IMR-90 (cell line): Measurements from ENCODE around the gene CDH2. TPM values are rescaled to one million over a fixed set of nuclear protein-coding genes. Genes with fewer than 3 reads are reported as not detected.
A peak's percentile ranks its signal among the peaks of the same experiment; 100 is the strongest.

ENCODE experiments used
- ATAC-seq: fragments of 200-7000 bp; cut with Tn5 transposase; 2 replicates; pipeline ENCODE4 v1.9.1; 2020; ENCODE audit warnings: low read depth, mild to moderate bottlenecking, moderate library complexity
- BruUV-seq: library from RNA; stranded (reverse); fragments of 400-500 nt; replicated peaks from 2 replicates; lab custom pipeline; 2021; lab: Mats Ljungman, UMichigan
- CTCF ChIA-PET: fragments of 300-600 bp; formaldehyde crosslinking; extraction: SDS; loops from one replicate; lab custom pipeline; 2021; ENCODE audit warnings: antibody characterized with exemption; lab: Yijun Ruan, JAX
- POLR2A ChIA-PET: fragments of 300-600 bp; sonication (Branson Sonifier 250); formaldehyde crosslinking; loops from one replicate; lab custom pipeline; 2022; ENCODE audit warnings: antibody characterized with exemption; ENCODE audit not compliant: unreplicated experiment; lab: Charles Lee
- DNase-seq: peaks from one replicate; pipeline ENCODE4 v3.0.0; 2013
- H2AFZ ChIP-seq: replicated peaks from 2 replicates; pipeline ENCODE3; 2013; ENCODE audit warnings: low read length, mild to moderate bottlenecking; ENCODE audit not compliant: poor library complexity
- H2AK5ac ChIP-seq: 2 replicates; pipeline ENCODE4 v1.6.1; 2013; ENCODE audit warnings: low read depth, low read length, inconsistent platforms
- H2AK9ac ChIP-seq: replicated peaks from 2 replicates; pipeline ENCODE3; 2013; ENCODE audit warnings: mild to moderate bottlenecking, low read depth, low read length, moderate library complexity; ENCODE audit not compliant: poor library complexity
- H2BK120ac ChIP-seq: 2 replicates; pipeline ENCODE4 v1.6.1; 2013; ENCODE audit warnings: low read depth, low read length, inconsistent platforms
- H2BK15ac ChIP-seq: 3 replicates; pipeline ENCODE4 v1.6.1; 2013; ENCODE audit warnings: low read depth, low read length, inconsistent platforms
- H2BK20ac ChIP-seq: 2 replicates; pipeline ENCODE4 v1.6.1; 2013; ENCODE audit warnings: low read depth, mild to moderate bottlenecking, inconsistent platforms, low read length, moderate library complexity
- H2BK5ac ChIP-seq: 2 replicates; pipeline ENCODE4 v1.6.1; 2013; ENCODE audit warnings: mild to moderate bottlenecking, low read depth, low read length, inconsistent platforms; ENCODE audit not compliant: poor library complexity, severe bottlenecking
- H3K14ac ChIP-seq: replicated peaks from 2 replicates; pipeline ENCODE4 v1.6.1; 2013; ENCODE audit warnings: low read depth, low read length, inconsistent platforms
- H3K18ac ChIP-seq: 2 replicates; pipeline ENCODE4 v1.6.1; 2013; ENCODE audit warnings: low read depth, low read length, control low read depth
- H3K23ac ChIP-seq: 2 replicates; pipeline ENCODE4 v1.6.1; 2013; ENCODE audit warnings: low read depth, low read length, inconsistent platforms
- H3K27ac ChIP-seq: 2 replicates; pipeline ENCODE4 v1.5.1; 2013; ENCODE audit warnings: mild to moderate bottlenecking, control low read depth, low read length; ENCODE audit not compliant: insufficient read depth
- H3K27me3 ChIP-seq: 2 replicates; pipeline ENCODE4 v1.6.1; 2013; ENCODE audit warnings: low read length; ENCODE audit not compliant: control insufficient read depth, insufficient read depth
- H3K36me3 ChIP-seq: 2 replicates; pipeline ENCODE4 v1.6.1; 2013; ENCODE audit warnings: low read length, mixed read lengths; ENCODE audit not compliant: control insufficient read depth, insufficient read depth
- H3K4ac ChIP-seq: 2 replicates; pipeline ENCODE4 v1.6.1; 2013; ENCODE audit warnings: low read depth, low read length, inconsistent platforms
- H3K4me1 ChIP-seq: 2 replicates; pipeline ENCODE4 v1.6.1; 2013; ENCODE audit warnings: low read length, mixed read lengths; ENCODE audit not compliant: control insufficient read depth, insufficient read depth
- H3K4me2 ChIP-seq: 2 replicates; pipeline ENCODE4 v1.6.1; 2013; ENCODE audit warnings: low read depth, mild to moderate bottlenecking, control low read depth, low read length, moderate library complexity
- H3K4me3 ChIP-seq: 2 replicates; pipeline ENCODE4 v1.5.1; 2013; ENCODE audit warnings: low read depth, mild to moderate bottlenecking, control low read depth, low read length, moderate library complexity; ENCODE audit not compliant: insufficient read depth
- H3K56ac ChIP-seq: 2 replicates; pipeline ENCODE4 v1.6.1; 2013; ENCODE audit warnings: low read length, inconsistent platforms; ENCODE audit not compliant: insufficient read depth; ENCODE audit errors: extremely low read depth
- H3K79me1 ChIP-seq, 2 experiments: 2 replicates each; pipeline ENCODE4 v1.6.1; 2013; ENCODE audit warnings: low read length in 2 of 2, inconsistent platforms in 1 of 2, low read depth in 1 of 2
- H3K9ac ChIP-seq: 2 replicates; pipeline ENCODE4 v1.6.1; 2013; ENCODE audit warnings: low read depth, low read length, control low read depth
- H3K9me1 ChIP-seq: 2 replicates; pipeline ENCODE4 v1.6.1; 2013; ENCODE audit warnings: low read length, inconsistent platforms; ENCODE audit not compliant: insufficient read depth
- H3K9me3 ChIP-seq: 2 replicates; pipeline ENCODE4 v1.6.1; 2013; ENCODE audit warnings: low read length; ENCODE audit not compliant: control insufficient read depth, insufficient read depth
- H4K20me1 ChIP-seq: 2 replicates; pipeline ENCODE4 v1.6.1; 2013; ENCODE audit warnings: low read length, inconsistent platforms; ENCODE audit not compliant: insufficient read depth
- H4K5ac ChIP-seq: 2 replicates; pipeline ENCODE4 v1.6.1; 2013; ENCODE audit warnings: mild to moderate bottlenecking, low read depth, low read length, control low read depth
- H4K8ac ChIP-seq, 2 experiments: 2 replicates each; pipeline ENCODE4 v1.6.1; 2013; ENCODE audit warnings: low read depth in 2 of 2, low read length in 2 of 2, control low read depth in 1 of 2, inconsistent platforms in 1 of 2
- H4K91ac ChIP-seq: 2 replicates; pipeline ENCODE4 v1.6.1; 2013; ENCODE audit warnings: low read depth, low read length, inconsistent platforms; ENCODE audit not compliant: insufficient read depth
- BHLHE40 ChIP-seq: fragments of 150-350 bp; IDR thresholded peaks from 2 replicates; pipeline ENCODE4 v1.6.1; 2016; ENCODE audit warnings: mild to moderate bottlenecking, low read depth, low read length
- CEBPB ChIP-seq: IDR thresholded peaks from 2 replicates; pipeline ENCODE4 v1.6.1; 2012; ENCODE audit warnings: low read depth, low read length, improper control_type of control experiment
- WGBS, 2 experiments: methylation state at CpG; one replicate each; pipeline versions ENCODE4 v1.1.5 to v1.1.7; 2013; ENCODE audit warnings: missing lambda C conversion rate in 2 of 2; ENCODE audit not compliant: insufficient read length in 1 of 2; ENCODE audit errors: extremely low coverage in 2 of 2; 5-methylcytosine and 5-hydroxymethylcytosine counted together
- dilution Hi-C: fragments of 300-500 bp; cut with HindIII; formaldehyde crosslinking; loops from one replicate; pipeline ENCODE4 v1.14.3; 2018; ENCODE audit warnings: low sequenced_read_pairs; ENCODE audit not compliant: unreplicated experiment
- in situ Hi-C: fragments of 300-500 bp; cut with MboI; formaldehyde crosslinking; loops from 3 replicates; pipeline ENCODE4 v1.14.3; 2019; ENCODE audit warnings: low sequenced_read_pairs, inconsistent platforms, mixed read lengths
- intact Hi-C: fragments of 100-400 bp; cut with micrococcal nuclease; formaldehyde crosslinking; loops from 2 replicates; pipeline ENCODE4 v1.10.0; 2022
- polyA plus RNA-seq, 3 experiments: library from polyadenylated mRNA; depleted of rRNA; stranded (reverse); fragments of >200 nt; gene quantifications; 2 replicates each; pipeline ENCODE4 v1.2.3, GENCODE V29; 2012; ENCODE audit warnings: low replicate concordance in 1 of 3
- total RNA-seq: library from RNA; depleted of rRNA; stranded (reverse); fragments of >200 nt; gene quantifications from 2 replicates; pipeline ENCODE4 v1.2.3, GENCODE V29; 2012

The CDH2 gene
- total and polyA plus RNA-seq, 2 of the 4 experiments (the other 2 are of a cell fraction) = 55.6 to 111 TPM

DNA sequence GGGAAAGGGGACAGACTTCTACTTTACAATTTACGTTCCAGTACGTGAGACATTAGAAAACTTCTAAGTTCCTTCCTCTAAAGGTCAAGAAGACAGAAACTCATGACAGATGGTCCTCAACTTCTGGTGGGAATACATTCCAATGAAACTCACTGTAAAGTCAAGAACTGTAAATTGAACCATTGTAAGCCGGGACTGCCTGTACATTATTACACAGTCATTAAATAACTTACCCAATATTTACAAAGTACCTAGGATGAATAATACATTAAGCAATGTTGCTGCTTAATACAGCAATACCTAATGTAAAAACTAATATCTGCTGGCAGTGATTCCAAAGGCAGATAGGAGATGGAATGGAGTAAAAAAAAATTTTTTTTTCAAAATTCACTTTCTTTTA, 51.9 kb downstream of the CDH2 start:
- H3K4me3 ChIP-seq = no peak overlapping the region
- peak; percentile 41; the same call in 1 of the 2 replicates for TF ChIP-seq CEBPB
- no peak for TF ChIP-seq BHLHE40
- H2BK120ac ChIP-seq = no peak overlapping the region
- no peak overlapping the region for H3K4ac ChIP-seq
- no peaks in the 10 kb centered on the region for H3K27me3 ChIP-seq
- no peak overlapping the region for H4K91ac ChIP-seq
- H2AFZ ChIP-seq = no peak overlapping the region
- no peak for DNase-seq
- no peak overlapping the region for H3K56ac ChIP-seq
- dilution Hi-C loops (no loop called here), in situ Hi-C loops (no loop called here), intact Hi-C loops (no loop called here)
- H4K5ac ChIP-seq = peak overlapping the region; percentile 36; the same call in 1 of the 2 replicates
- H3K18ac ChIP-seq = peak overlapping the region; percentile 7; the same call in 1 of the 2 replicates
- peaks cover 8% of the 10 kb centered on the region for H3K9me1 ChIP-seq
- no peaks in the 10 kb centered on the region for H3K36me3 ChIP-seq
- H3K4me2 ChIP-seq = no peak overlapping the region
- BruUV-seq = no TSS peak
- H3K79me1 ChIP-seq = peaks cover 14 to 52% of the 10 kb centered on the region in 2 experiments
- ChIA-PET POLR2A (no interaction called here), CTCF (no interaction called here)
- no peak overlapping the region for H3K9ac ChIP-seq
- ATAC-seq = no peak
- no peak overlapping the region for H3K27ac ChIP-seq
- peaks cover 5% of the 10 kb centered on the region; the same call in 1 of the 2 replicates for H3K4me1 ChIP-seq
- no peaks in the 10 kb centered on the region for H3K9me3 ChIP-seq
- no peak overlapping the region for H4K8ac ChIP-seq
- WGBS, 2 experiments = no CpG with 5 or more reads among the region's 3 CpGs
- no peak overlapping the region for H2BK20ac ChIP-seq
- H3K23ac ChIP-seq = 0 out of 2 replicates have a peak overlapping the region, but pooled peaks have one; percentile 31
- H4K20me1 ChIP-seq = peaks cover 3% of the 10 kb centered on the region; the same call in 1 of the 2 replicates
- peak overlapping the region; percentile 8 for H2BK5ac ChIP-seq
- H2AK9ac ChIP-seq = no peak overlapping the region
- no peak overlapping the region for H2BK15ac ChIP-seq
- no peak overlapping the region; the same call in 1 of the 2 replicates for H2AK5ac ChIP-seq
- H3K14ac ChIP-seq = 0 out of 2 replicates have a peak overlapping the region, but pooled peaks have one; percentile 31
